ENCODE data around the gene RPL10.
"Not testable (repeated sequence)": the region's sequence is repeated elsewhere in the genome, so short reads cannot be mapped to it uniquely, and the experiment has no call there.

The RPL10 gene

DNA sequence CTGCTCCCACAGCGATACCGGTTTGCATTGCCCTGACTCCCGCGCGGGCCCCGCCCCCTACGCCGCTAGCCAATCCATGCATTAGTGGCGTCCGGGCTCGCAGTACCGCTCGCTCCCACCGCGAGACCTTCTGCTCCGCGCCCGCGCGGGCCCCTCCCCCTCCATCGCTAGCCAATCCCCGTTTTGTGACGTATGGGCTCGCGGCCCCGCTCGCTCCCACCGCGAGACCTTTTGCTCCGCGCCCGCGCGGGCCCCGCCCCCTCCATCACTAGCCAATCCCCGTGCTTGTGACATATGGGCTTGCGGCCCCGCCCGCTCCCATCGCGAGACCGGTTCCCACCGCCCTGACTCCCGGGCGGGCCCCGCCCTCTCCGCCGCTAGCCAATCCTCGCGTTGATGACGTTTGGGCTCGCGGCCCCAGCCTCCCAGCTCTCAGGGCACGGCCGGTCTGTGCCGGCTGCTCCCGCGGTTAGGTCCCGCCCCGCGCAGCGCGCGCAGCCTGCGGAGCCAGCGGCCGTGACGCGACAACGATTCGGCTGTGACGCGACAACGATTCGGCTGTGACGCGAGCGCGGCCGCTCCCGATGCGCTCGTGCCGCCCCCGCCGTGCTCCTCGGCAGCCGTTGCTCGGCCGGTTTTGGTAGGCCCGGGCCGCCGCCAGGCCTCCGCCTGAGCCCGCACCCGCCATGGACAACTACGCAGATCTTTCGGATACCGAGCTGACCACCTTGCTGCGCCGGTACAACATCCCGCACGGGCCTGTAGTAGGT is 19.2 kb upstream of the RPL10 start, which contains the start of gene EMD:
Gene EMD (plus strand): TSS at position 497 of the 770 bp plus-strand sequence. CDS start 190 bp downstream, at position 687.
- peak; percentile 98 for DNase-seq

DNA sequence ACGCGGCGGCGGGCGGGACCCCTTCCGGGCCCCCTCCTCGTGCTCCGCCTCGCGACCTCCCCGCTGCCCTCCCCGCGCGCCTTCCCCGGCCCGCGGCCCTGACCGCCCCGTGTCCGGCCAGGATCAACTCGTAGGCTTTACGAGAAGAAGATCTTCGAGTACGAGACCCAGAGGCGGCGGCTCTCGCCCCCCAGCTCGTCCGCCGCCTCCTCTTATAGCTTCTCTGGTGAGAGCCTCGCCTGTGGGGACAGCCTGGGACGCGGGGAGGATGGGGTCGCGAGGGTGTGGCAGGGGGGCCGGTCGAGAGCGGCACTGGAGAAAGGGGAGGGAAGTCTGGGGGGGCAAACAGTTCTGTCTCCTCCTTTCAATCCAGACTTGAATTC is 18.6 kb upstream of the RPL10 start:
- DNase-seq, result no peak

DNA sequence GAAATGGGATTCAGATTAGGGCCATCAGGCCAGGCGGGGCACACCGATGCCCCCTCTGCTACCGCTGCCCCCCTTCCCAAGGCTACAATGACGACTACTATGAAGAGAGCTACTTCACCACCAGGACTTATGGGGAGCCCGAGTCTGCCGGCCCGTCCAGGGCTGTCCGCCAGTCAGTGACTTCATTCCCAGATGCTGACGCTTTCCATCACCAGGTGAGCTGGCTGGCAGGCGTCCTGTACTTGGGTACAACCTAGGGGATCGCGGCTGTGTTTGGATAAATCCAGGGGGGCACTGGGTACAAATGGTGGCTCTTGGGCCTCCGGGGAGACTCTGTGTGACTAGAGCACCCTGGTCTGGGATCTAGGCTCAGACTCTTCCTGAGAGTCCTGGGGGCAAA is 18.0 kb upstream of the RPL10 start:
- no peak for DNase-seq

DNA sequence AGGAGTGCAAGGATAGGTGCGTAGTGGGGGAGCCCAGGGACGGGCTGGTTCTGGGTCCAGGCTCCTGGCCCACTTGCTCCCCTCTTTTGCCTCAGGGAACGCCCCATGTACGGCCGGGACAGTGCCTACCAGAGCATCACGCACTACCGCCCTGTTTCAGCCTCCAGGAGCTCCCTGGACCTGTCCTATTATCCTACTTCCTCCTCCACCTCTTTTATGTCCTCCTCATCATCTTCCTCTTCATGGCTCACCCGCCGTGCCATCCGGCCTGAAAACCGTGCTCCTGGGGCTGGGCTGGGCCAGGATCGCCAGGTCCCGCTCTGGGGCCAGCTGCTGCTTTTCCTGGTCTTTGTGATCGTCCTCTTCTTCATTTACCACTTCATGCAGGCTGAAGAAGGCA is 17.4 kb upstream of the RPL10 start:
- DNase-seq, result no peak

DNA sequence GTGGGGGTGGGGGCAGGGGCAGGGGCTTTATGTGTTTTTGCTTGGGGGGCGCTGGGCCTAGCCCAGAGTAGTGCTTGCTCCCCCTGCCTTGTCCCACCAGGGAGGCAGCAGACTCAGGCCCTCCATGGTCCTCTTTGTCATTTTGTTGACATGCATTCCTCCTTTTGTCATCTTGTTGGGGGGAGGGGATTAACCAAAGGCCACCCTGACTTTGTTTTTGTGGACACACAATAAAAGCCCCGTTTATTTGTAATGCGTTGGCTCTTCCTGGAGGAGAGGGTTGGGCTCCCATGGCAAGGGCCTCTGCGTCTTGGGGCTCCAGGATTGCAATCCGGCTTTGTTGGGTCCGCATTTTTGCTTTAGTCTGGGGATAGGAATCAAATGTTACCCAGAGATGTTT is 16.9 kb upstream of the RPL10 start:
- no peak for DNase-seq

DNA sequence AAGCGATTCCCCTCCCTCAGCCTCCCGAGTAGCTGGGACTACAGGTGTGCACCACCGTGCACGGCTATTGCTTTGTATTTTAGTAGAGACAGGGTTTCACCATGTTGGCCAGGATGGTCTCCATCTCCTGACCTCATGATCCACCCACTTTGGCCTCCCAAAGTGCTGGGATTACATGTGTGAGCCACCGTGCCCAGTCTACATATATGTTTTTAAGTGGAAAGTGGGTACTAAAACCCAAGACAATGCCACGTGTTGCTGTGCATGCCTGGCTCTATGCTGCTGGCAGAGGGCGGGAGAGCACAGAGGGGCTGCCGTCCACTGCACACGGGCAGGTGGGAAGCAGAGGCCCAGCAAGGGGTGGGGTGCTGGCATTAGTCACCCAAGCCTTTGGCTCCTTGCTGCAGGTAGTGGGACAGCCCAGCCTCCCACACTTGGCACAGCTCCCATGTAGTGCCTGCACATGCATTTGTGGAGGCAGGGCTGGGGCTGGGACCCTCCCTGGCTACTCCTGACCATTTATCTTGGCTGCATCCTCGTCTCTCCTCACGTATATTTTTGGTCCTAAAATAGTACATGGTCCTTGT is 15.6 kb upstream of the RPL10 start:
- no peak for DNase-seq

DNA sequence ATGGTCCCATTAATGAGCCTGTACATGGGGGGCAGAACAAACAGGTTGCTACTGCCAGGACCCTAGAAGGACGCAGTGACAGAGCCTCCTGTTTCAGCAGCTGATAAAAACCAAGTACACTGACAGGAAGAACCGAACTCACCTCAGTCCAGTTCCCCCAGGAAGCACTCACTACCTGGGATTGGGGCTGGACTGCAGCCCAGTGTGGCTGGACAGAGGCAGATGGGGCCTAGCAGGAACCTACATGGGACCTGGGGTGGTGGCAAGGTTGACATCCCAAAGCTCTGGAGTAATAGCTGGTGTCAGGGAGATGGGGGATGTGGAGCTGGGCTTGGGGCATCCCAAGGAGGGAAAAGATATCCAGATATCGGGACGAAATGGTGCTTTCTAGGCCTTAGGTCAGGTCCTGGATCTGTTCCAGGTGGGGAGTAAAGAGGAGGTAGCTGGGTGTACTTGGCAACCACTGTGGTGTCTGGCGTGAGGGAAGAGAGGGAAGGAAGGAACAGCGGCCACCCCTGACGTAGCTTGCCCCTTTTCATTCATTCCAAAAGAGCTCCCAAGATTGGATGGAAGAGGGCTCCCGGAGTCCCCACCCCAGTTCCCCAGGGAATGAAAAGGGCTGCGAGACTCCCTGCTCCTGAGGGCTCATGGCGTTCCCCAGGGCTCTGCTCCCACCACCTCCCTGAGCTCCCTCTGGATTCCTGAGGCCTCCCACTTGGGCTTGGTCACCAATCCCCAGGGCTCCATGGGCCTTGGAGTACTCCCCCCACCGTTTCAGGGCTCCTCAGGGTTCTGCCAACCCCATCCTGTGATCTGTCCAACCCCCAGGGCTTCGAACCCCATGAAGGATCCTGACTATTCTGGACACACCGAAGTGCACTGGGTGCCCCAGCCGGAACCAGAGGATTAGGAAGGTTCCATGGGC is 14.6 kb upstream of the RPL10 start:
- no peak for DNase-seq

DNA sequence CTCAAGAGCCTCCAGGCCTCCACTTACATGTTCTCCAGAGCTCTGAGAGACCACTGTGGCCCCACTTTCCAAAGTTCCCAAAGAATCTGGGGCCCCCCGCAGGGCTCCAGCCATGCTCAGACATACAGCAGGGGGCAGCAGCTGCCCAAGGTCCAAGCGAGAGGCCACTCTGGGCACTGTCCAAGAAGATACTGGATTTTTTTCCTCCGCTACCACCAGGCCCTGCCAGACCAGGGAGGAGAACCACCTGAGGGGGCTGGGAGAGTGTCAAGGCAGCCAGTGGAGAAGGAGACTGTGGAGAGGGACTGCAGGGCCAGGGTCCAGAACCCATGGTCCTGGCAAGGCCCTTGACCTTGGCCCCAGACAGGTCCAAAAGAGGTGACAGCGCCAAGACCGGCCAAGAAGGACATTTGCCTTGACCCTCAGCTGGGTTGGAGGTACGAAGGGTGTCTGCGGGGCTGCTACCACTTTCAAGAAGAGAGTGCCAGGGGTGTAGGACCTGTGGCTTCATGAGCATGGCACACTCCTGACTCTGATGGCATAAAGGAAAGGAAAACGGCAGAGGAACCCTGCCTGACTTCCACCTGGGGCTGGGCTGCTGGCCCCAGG is 13.8 kb upstream of the RPL10 start:
- DNase-seq, result no peak

DNA sequence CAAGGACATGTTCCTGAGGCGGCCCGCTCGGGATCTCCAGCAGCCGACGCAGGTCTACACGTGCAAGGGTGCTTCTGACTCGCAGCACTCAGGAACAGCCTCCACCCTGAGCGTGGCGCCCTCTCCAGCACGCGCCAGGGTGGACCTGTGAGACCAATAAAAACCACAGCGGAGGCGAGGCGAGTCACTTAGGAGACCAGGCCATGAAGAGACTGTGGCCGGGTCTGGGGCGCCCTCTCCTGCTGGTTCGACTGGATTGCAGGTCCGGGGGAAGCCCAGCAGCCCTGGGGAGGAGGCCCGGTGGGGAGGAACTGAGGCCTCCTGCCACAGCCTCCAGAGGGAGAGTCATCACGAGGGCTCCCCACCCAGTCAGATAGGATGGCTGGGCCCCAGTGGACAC is 10.1 kb upstream of the RPL10 start:
- not testable (repeated sequence) for DNase-seq

DNA sequence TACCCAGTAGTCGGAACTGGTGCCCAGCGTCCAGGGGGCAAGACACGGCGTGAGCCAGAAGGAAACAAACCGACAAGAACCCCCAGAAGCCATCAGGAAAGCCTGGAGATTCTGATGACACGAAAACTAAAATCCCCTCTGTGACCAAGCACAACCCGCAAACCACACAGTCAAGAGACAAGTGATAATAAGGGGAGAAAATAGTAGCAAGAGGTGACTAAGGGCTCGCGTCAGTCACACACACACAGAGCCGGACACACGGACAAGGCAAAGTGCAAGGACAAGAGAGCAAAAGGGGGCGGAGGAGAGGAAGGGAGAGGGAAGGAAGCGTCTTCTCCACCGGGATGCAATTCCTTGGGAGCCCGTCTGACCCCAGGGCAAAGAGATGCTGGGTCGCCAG is 9.5 kb upstream of the RPL10 start:
- DNase-seq, result not testable (repeated sequence)

DNA sequence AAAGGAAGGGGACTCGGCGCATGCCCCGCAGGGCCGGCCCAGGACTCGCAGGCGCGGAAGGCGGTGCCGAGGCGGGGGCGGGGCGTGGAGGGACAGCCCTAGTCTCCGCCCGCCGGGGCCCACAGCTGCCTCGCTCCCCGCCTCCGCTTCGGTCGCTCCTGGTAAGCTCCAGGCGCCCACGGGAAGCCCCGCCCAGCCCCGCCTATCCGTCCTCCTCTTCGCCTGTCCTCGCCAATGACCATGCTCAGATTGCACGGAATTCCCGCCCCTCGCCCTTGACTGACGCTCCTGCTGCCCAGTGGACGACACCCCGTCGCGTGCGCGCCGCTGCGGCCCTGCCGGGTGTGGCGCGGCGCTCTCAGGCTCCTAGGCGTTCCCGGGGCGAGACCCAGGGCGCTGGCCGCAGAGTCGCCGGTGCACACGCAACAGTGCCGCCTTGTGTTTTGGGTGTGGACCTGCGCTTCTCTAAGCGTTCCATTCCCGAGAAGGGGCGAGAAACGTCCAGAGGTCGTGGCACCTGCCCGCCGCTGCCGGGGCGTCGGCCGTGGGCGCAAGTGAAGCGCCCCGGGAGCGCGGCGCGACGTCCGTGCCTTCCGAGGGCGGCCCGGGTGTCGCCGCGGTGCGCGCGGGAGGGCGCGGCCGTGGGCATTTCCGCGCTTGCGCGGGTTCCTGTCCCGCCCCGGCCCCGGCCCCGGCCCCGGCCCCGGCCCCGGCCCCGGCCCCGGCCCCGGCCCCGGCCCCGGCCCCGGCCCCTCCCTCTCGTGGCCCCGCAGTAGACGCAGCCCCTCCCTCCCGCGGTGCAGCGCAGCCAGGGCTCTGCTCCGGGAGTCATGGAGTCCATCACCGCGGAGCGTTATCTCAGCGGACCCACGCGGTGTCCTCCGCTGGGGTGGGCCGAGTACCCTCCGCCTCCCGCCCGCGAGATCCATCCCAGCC is 8.1 kb upstream of the RPL10 start:
- not testable (repeated sequence) for DNase-seq

DNA sequence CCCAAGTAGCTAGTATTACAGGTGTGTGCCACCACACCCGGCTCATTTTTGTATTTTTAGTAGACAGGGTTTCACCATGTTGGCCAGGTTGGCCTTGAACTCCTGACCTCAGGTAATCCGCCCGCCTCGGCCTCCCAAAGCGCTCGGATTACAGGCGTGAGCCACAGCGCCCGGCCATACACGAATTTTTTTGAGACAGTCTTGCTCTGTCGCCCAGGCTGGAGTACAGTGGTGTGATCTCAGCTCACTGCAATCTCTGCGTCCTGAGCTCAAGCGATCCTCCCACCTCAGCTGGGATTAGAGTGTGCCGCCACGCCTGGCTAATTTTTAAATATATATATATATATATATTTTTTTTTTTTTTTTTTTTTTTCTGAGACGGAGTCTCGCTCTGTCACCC is 1.8 kb upstream of the RPL10 start:
- not testable (repeated sequence) for DNase-seq

DNA sequence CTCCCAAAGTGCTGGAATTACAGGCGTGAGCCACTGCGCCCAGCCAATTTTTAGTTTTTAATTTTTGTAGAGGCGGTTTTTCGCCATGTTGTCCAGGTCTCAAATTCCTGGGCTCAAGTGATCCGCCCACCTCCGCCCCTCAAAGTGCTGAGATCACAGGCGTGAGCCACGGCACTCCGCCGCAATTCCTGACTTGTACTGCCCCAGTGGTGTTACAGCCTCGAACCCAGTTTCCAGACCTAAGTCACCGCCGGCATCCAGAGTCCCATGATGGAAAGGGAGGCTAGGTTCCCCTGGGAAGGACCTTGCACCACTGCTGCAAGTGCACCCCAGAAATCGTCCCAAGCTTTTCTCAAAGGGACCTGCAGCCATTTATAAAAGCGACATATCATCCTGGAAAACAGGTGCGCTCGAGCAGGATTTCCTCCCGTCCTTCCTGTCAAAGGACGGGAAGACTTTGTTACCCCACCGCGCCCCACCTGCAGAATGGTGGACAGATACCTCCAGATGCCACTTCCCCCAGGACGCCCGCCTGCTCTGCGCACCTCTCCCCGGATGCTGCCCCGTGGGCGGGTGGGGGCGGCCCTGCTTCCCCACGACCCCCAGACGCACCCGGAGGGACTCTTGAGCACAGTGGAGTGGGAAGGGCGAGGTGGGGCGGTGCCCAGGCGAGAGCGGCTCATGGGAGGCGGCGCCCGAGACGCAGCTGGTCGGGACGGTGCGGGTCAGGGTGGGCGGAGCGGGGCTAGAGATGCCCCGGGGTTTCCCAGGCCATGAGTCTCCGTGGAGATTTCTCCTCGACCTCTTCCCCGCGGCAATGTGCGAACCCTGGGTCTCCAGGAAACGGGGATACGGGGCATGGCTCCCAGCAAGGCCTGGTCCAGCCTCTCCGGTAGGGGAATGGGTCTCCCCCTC is 947 bp upstream of the RPL10 start:
- DNase-seq, result peak; percentile 65

DNA sequence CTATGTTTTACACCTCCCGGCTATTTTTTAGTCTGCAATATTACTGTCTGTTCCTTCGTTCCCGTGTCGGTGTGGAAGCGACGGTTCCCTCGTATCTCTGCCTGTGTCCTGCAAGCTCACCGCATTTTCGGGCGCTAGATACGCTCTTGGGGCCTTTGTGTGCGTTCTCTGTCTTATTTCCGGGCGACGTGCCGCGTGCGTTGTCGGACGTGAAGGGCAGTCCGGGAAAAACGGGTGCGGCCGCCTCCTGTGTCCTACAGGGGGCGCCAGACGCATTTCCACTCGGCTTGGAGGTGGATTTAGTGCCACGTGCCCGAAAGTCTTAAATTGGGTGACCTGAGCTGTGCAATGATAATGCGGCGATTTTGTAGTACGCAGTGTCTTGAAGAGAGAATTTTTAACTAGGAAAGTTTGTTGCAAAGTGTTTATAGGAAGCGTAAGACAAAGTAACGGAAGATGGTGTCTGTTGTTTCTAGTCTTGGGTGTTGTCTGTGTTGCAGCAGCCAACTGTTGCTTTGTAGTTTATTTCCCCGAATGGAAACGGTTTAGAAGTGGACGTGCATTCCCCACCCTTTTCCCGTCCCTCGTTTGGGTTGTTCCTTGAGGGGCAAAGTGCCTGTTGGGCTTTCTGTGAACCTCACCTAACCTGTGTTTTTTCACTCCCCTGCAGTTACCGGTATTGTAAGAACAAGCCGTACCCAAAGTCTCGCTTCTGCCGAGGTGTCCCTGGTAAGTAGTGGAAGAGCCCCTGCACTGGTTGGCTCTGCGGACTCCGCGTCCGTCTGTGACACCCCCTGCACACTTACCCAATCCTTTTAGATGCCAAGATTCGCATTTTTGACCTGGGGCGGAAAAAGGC is 720 bp downstream of the RPL10 start:
- DNase-seq, result peak; percentile 82

DNA sequence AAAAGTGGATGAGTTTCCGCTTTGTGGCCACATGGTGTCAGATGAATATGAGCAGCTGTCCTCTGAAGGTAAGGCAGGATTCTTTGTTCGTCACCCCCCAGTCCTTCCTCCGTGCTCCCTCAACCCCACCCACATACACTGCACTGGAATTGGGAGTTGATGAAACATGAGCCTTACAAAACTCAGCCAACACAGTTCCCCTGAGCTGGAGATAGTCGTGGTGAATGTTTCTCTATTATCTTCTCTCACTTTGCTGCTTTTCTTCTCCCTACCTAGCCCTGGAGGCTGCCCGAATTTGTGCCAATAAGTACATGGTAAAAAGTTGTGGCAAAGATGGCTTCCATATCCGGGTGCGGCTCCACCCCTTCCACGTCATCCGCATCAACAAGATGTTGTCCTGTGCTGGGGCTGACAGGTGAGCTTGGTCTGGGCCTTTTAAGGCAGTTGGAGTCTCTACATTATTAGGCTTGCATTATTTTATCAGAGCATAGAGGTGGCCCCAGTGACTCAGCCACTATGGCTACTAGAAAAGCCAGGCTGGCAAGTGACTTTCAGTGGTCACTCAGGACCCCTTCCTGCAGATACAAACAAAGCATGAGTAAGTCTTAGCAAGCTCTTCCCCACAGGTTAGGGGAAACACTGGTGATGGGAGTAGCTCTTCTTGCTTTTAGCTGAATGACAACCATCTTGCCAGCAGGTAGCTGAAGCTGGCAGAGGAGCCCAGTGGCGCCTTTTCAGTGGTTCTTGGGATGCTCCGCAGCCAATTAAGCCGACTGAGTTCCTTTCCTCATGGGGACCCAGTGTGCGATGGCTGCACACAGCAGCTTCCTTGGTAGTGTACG is 1.6 kb downstream of the RPL10 start:
- DNase-seq, result no peak

DNA sequence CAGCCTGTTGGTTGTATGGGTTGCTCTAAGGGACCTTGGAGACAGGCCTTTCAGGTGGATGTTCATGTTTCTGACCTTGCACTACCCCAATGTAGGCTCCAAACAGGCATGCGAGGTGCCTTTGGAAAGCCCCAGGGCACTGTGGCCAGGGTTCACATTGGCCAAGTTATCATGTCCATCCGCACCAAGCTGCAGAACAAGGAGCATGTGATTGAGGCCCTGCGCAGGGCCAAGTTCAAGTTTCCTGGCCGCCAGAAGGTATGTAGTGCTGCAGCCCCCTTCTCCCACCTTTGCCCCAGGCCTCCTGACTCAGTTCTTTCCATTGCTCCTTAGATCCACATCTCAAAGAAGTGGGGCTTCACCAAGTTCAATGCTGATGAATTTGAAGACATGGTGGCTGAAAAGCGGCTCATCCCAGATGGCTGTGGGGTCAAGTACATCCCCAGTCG is 2.2 kb downstream of the RPL10 start:
- not testable (repeated sequence) for DNase-seq

DNA sequence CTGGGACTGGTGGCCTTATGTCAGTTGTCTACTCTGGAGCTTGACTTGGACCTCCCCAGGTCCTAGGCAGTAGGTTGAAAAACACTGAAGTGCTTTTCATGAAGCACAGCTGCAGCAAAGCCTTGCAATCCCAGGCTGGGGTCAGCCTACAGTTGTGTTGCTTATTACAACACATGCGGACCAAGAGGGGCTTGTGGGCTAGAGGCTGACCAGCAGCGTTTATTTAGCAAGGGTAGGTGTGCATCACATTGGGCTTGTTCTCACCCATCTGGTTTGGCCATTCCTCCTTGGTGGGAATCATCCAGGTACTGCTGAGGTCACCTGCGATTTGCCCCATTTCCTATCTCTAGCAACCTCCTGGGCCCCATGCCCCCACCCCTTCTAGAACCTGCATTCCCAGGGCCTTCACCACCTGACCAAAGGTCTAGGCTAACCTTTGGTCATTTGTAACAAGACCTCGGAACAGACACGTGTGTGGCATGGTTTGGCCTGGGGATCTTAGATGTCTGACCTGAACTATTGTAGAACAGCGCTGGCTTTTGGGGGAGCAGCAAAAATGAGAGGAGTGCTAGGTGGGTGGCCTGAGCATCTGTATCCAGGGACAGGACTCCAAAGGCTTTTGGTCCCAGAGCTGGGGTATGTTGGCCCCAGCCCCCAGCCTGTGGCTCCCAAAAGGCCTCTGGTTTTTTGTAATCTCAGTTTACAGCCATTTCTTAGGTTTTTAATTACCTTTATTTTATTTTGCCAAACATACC is 3.0 kb downstream of the RPL10 start:
- peak; percentile 40 for DNase-seq

All from fibroblast of upper back skin (primary cell).